H7 (cell line): ENCODE measurements around the gene ZNF23. TPM values are rescaled to one million over a fixed set of nuclear protein-coding genes. Genes with fewer than 3 reads are reported as not detected.

Experiments
- DNase-seq: peaks from one replicate; pipeline ENCODE4 v3.0.0; 2012
- H3K27me3 ChIP-seq: 2 replicates; pipeline ENCODE4 v1.6.0; 2011; ENCODE audit warnings: mild to moderate bottlenecking, low read length; ENCODE audit not compliant: control insufficient read depth, insufficient read depth
- H3K36me3 ChIP-seq: replicated peaks from 2 replicates; pipeline ENCODE4 v1.5.1; 2011; ENCODE audit warnings: low read length; ENCODE audit not compliant: control insufficient read depth, insufficient read depth
- H3K4me3 ChIP-seq: 2 replicates; pipeline ENCODE4 v1.5.1; 2011; ENCODE audit warnings: low read depth, mild to moderate bottlenecking, control low read depth, low read length, moderate library complexity; ENCODE audit not compliant: insufficient read depth
- total RNA-seq: library from RNA; depleted of rRNA; stranded (reverse); fragments of >200 nt; shearing (Covaris generic); gene quantifications from 2 replicates; pipeline ENCODE4 v1.2.3, GENCODE V29; 2014

The ZNF23 gene
- total RNA-seq, 1 experiment from 2014 or later: 9.8 TPM

- H3K27me3 ChIP-seq: peaks cover 20% of the 10 kb centered on the region
- H3K36me3 ChIP-seq: no peaks in the 10 kb centered on the region
- DNase-seq: peak; percentile 59
- H3K4me3 ChIP-seq: peak overlapping the region; percentile 4; the same call in 1 of the 2 replicates
Measured at GRCh38 chr16:71426880-71427615, 35.0 kb downstream of the ZNF23 start.

GRCh38 chr16:71426069-71426879 lies 35.8 kb downstream of the ZNF23 start:
- Histone ChIP-seq H3K4me3 (peak overlapping the region; percentile 74), H3K36me3 (no peaks in the 10 kb centered on the region), H3K27me3 (peaks cover 20% of the 10 kb centered on the region)

GRCh38 chr16:71425746-71426068 lies 36.3 kb downstream of the ZNF23 start:
- H3K4me3 ChIP-seq: peak overlapping the region; percentile 74
- DNase-seq: no peak
- peaks cover 20% of the 10 kb centered on the region for H3K27me3 ChIP-seq
- no peaks in the 10 kb centered on the region for H3K36me3 ChIP-seq

More at GRCh38 chr16:71426069-71426879, 35.8 kb downstream of the ZNF23 start:
- DNase-seq: peak; percentile 93

GRCh38 chr16:71424626-71425025 lies 37.4 kb downstream of the ZNF23 start:
- peaks cover 20% of the 10 kb centered on the region for H3K27me3 ChIP-seq
- DNase-seq: no peak

GRCh38 chr16:71423865-71424264 lies 38.2 kb downstream of the ZNF23 start:
- Histone ChIP-seq H3K27me3 (peaks cover 20% of the 10 kb centered on the region), H3K36me3 (no peaks in the 10 kb centered on the region), H3K4me3 (no peak overlapping the region)
- no peak for DNase-seq

More at GRCh38 chr16:71424626-71425025, 37.4 kb downstream of the ZNF23 start:
- Histone ChIP-seq H3K36me3 (no peaks in the 10 kb centered on the region), H3K4me3 (no peak overlapping the region)

GRCh38 chr16:71423016-71423415 lies 39.0 kb downstream of the ZNF23 start:
- Histone ChIP-seq H3K27me3 (peaks cover 20% of the 10 kb centered on the region), H3K36me3 (no peaks in the 10 kb centered on the region), H3K4me3 (no peak overlapping the region)
- DNase-seq: no peak

- Histone ChIP-seq H3K36me3 (no peaks in the 10 kb centered on the region), H3K27me3 (peaks cover 20% of the 10 kb centered on the region), H3K4me3 (no peak overlapping the region)
- DNase-seq: peak; percentile 84
Measured at GRCh38 chr16:71421911-71422310, 40.1 kb downstream of the ZNF23 start.

- H3K36me3 ChIP-seq: no peaks in the 10 kb centered on the region
- DNase-seq: no peak
- H3K4me3 ChIP-seq: no peak overlapping the region
- no peaks in the 10 kb centered on the region; the same call in 1 of the 2 replicates for H3K27me3 ChIP-seq
Measured at GRCh38 chr16:71414038-71414437, 48.0 kb downstream of the ZNF23 start.

GRCh38 chr16:71413341-71413740 lies 48.7 kb downstream of the ZNF23 start:
- H3K27me3 ChIP-seq: no peaks in the 10 kb centered on the region; the same call in 1 of the 2 replicates
- no peak for DNase-seq
- no peak overlapping the region for H3K4me3 ChIP-seq
- H3K36me3 ChIP-seq: no peaks in the 10 kb centered on the region

GRCh38 chr16:71412270-71413160 lies 49.5 kb downstream of the ZNF23 start:
- no peaks in the 10 kb centered on the region; the same call in 1 of the 2 replicates for H3K27me3 ChIP-seq
- H3K4me3 ChIP-seq: peak overlapping the region; percentile 48
- DNase-seq: peak; percentile 89
- no peaks in the 10 kb centered on the region for H3K36me3 ChIP-seq

- Histone ChIP-seq H3K4me3 (no peak overlapping the region), H3K27me3 (no peaks in the 10 kb centered on the region), H3K36me3 (no peaks in the 10 kb centered on the region)
- DNase-seq: no peak
Measured at GRCh38 chr16:71410146-71410545, 51.9 kb downstream of the ZNF23 start.

- DNase-seq: no peak
- Histone ChIP-seq H3K36me3 (no peaks in the 10 kb centered on the region), H3K4me3 (no peak overlapping the region), H3K27me3 (no peaks in the 10 kb centered on the region)
Measured at GRCh38 chr16:71409011-71409775, 52.9 kb downstream of the ZNF23 start.

GRCh38 chr16:71408536-71408935 lies 53.5 kb downstream of the ZNF23 start:
- Histone ChIP-seq H3K27me3 (no peaks in the 10 kb centered on the region), H3K4me3 (no peak overlapping the region), H3K36me3 (no peaks in the 10 kb centered on the region)
- DNase-seq: no peak

GRCh38 chr16:71407731-71408130 lies 54.3 kb downstream of the ZNF23 start:
- no peak for DNase-seq
- no peaks in the 10 kb centered on the region for H3K27me3 ChIP-seq
- no peaks in the 10 kb centered on the region for H3K36me3 ChIP-seq
- H3K4me3 ChIP-seq: no peak overlapping the region
